CD4-positive, alpha-beta T cell treated with Interleukin-1 beta for 1 hour (primary cell): Measurements from ENCODE around the gene LSM3.

ENCODE experiments used
- DNase-seq, 2 donors: peaks; one replicate each; pipeline ENCODE4 v3.0.0-alpha.2; 2020 to 2022

The LSM3 gene

GRCh38 chr3:14242490-14243311 is 64.1 kb downstream of the LSM3 start:
- DNase-seq = no peak

- no peak for DNase-seq
Measured at GRCh38 chr3:14243782-14244181, 65.2 kb downstream of the LSM3 start.

GRCh38 chr3:14244521-14245247 is 66.1 kb downstream of the LSM3 start:
- DNase-seq = no peak

- no peak for DNase-seq
Measured at GRCh38 chr3:14245248-14245639, 66.6 kb downstream of the LSM3 start.

- DNase-seq = no peak
Measured at GRCh38 chr3:14245822-14246221, 67.2 kb downstream of the LSM3 start.

- DNase-seq = no peak
Measured at GRCh38 chr3:14246414-14246813, 67.8 kb downstream of the LSM3 start.

GRCh38 chr3:14248477-14248848 is 69.8 kb downstream of the LSM3 start:
- DNase-seq = no peak

- DNase-seq = no peak
Measured at GRCh38 chr3:14248849-14249523, 70.4 kb downstream of the LSM3 start.
